Stimulated activated CD4-positive, alpha-beta T cell treated with anti-CD3 and anti-CD28 coated beads, Interleukin-4, amount 100 ng/mL, for 1 hour (primary cell): ENCODE measurements around the gene KLRK1.
"Not testable (repeated sequence)": the region's sequence is repeated elsewhere in the genome, so short reads cannot be mapped to it uniquely, and the experiment has no call there.

ENCODE experiments used
- DNase-seq: peaks from one replicate; pipeline ENCODE4 v3.0.0-alpha.2; 2020

Gene KLRK1

DNA sequence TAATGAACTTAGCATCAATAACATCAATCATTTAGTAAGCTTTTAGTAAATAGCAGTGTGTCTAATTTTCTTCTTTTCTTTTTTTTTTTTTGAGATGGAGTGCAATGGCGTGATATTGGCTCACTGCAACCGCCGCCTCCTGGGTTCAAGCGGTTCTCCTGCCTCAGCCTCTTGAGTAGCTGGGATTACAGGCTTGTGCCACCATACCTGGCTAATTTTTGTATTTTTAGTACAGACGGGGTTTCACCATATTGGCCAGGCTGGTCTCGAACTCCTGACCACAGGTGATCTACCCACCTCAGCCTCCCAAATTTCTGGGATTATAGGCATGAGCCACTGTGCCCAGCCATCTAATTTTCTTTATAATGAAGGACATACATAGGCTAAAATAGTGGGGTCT is 2.3 kb downstream of the KLRK1 start:
- DNase-seq: not testable (repeated sequence)

DNA sequence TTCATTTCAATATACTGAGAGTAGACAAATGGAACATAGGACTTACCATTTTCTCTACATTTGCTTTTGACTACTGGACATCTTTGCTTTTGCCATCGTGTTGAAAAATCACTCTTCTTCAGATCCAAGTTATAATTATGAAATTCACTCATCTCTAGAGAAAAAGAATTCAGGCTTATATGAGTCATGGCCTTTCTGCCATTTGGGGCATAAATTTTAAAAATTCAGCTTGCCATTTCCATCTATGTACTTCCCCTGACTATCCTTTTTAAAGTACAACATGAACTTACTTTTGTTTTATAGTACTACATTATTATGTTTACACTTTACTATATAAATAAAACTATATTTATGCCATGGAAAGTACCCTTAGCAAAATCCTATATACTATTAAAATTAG is 3.0 kb downstream of the KLRK1 start:
- no peak for DNase-seq

DNA sequence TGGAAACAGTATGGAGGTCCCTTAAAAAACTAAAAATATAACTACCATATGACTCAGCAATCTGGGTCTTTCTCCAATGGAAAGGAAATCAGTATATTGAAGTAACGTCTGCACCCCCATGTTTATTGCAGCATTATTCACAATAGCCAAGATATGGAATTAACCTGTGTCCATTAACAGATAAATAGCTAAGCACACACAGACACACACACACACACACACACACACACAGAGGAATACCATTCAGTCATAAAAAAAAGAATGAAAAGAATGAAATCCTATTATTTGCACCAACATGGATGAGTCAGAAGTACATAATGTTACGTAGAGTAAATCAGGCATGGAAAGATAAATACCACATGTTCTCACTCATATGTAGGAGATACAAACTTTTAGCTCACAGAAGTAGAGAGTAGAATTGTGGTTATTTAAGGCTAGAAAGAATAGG is 4.7 kb downstream of the KLRK1 start:
- DNase-seq: no peak

DNA sequence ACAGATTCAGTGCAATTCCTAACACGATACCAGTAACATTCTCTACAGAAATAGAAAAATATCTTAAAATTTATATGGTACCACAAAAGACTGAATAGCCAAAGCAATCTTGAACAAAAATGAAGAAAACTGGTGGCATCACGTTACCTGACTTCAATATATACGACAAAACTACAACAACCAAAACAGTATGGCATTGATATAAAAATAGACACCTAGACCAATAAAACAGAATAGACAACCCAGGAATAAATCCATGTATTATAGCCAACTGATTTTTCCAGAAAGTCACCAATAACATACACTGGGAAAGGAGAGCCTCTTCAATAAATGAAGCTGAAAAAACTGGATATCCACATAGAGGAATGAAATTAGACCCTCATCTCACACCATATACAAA is 5.7 kb downstream of the KLRK1 start:
- DNase-seq: no peak

GRCh38 chr12:10381928-10382628 is 7.8 kb downstream of the KLRK1 start:
- no peak for DNase-seq

GRCh38 chr12:10378737-10379136 is 11.1 kb downstream of the KLRK1 start:
- not testable (repeated sequence) for DNase-seq

DNA sequence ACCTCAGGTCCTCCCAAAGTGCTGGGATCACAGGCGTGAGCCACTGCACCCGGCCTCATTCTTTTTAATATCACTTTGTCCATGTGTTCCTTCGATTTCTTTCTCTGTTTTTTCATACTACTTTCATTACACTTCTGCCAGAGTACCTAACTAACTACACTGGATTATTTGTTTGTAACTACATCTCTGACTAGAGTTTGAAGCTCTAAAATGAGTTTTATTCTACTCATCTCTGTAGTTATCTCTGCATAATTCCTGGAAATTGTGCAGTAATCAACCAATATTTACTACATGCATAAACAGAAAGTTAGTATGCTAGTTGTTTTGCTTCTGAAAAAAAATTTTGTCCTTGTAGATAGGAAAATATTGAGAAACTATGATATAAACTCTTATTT is 15.2 kb downstream of the KLRK1 start:
- DNase-seq: no peak

DNA sequence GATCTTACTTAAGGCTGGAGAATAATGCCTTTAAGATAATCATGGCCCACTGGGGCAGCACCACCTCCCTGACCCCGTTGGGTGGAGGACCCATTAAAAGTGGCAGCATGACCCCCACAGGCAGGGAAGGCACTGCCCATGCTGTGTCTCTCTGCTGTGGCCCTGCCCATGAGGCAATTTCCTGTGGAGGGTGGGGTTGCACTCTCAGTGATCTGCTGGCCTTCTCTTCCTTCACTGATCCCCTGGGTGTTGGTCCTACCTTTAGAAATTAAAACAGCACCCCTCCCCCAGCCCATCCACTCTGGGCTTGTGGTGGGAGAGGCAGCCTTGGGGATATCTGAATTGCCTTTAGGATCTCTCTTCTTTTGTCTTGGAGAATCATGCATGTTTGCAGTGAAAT is 17.3 kb downstream of the KLRK1 start:
- DNase-seq: no peak

GRCh38 chr12:10371893-10372535 is 17.8 kb downstream of the KLRK1 start:
- DNase-seq: not testable (repeated sequence)

DNA sequence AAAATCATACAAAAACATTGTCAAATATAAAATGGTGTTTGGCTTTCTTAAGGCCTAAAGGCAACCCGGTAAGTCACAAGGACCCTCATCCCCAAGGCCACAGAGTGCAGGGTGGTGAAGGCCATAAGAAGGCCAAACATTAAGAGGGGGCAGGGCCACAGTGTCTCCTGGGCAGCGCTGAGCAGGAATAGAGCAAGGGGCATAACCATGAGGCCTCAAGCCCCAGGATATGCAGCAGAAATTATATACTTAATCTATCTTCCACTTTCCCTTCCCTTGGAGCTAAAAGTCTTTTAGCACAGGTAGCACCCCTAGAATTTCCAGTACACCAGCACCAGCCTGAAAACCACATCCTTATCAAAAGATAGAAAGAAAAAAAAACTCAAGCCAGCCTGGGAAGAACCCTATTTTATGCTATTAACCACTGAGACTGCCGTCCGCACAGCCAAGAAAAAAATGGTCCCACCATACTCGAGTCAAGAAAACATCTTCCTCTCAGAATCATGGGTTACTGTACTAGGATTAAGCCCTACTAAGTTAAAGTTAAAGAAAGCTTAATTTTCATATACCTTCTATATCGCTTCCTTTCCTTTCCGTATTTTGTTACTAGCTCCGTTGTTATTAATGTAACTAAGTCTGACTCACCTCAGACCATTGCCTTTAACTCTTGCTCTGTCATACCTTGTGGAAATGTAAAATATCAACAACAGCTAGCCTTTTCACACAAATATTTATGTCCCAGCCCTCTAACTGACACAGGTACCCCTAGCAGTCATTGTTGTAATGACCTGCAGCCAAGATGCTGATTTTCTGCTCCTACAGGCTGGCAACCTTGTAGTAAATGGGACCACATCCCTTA is 20.1 kb downstream of the KLRK1 start:
- DNase-seq: no peak

GRCh38 chr12:10368206-10369171 is 21.4 kb downstream of the KLRK1 start:
- no peak for DNase-seq

DNA sequence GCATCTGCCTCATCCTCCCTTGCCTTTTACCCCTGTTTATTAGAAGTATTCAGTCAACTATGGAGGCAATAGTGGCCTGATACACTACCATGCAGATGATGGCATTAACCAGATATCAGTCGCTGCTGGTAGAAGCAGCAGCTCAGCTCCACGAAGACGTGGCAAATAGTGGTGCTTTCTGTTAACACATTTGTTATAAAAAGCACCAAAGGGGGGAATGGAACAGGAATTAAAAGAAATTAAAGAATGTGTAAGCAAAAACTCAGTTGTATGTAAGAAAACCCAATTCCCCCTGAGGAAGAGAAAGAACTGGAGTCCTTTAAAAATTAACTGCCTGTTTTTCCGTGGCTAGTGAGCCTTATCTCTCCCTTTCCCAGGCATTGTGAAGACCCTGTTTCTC is 22.1 kb downstream of the KLRK1 start:
- DNase-seq: not testable (repeated sequence)

DNA sequence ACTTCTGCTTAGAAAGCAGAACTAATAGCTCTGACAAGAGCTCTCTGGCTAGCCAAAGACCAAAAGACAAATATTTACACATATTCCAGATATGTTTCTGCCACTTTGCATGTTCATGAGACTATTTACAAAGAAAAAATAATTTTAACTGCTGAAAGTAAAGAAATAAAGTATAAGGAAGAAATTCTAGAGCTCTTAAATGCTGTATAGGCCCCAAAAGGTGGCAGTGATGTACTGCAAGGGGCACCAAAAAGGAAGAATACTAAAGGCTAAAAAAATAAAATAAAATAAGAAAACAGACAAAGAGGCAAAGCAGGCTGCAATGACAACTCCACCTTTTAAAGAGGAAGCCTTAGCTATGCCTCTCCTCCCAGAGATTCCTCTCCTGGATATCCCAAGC is 23.0 kb downstream of the KLRK1 start:
- DNase-seq: no peak

GRCh38 chr12:10365696-10366405 is 24.0 kb downstream of the KLRK1 start:
- no peak for DNase-seq

GRCh38 chr12:10364815-10365622 is 24.8 kb downstream of the KLRK1 start:
- peak; percentile 38 for DNase-seq

- DNase-seq: peak; percentile 14
Measured at GRCh38 chr12:10363914-10364814, 25.7 kb downstream of the KLRK1 start.

- DNase-seq: no peak
Measured at GRCh38 chr12:10363658-10363913, 26.3 kb downstream of the KLRK1 start.

DNA sequence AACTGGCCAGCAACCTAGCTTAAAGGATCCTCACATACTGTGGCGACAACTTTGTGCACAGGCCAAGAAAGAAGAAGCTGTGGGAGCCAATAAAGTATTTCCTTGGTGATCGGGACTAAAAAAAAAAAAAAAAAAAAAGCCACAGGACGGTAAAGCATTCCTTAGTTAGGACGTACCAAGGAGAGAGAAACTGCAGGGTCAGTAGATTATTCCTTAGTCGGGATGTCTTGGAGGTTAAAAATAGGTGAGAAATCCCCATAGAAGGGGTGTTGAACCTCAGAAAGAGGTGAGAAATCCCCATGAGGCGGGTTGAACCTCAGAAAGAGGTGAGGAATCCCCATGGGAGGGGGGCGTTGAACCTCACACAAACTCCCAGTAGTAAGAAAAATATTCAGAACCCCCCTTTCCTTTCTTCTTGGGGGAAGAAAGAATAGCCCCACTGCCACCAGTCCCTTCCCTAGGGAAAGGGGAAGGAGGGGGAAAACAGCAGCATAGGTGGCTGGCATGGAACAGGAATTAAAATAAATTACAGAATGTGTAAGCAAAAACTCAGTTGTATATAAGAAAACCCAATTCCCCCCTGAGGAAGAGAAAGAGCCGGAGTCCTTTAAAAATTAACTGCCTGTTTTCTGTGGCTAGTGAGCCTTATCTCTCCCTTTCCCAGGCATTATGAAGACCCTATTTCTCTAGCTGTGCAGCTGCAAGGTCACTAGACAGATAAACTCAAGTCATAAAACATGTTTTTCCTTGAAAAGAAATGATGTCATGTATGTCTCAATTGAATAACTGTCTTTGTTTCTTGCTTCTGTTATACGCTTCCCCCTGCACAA is 26.8 kb downstream of the KLRK1 start:
- DNase-seq: no peak

GRCh38 chr12:10362325-10362724 is 27.5 kb downstream of the KLRK1 start:
- DNase-seq: no peak
